Activated CD4-positive, alpha-beta T cell treated with anti-CD3 and anti-CD28 coated beads, Interleukin-2, amount 10 ng/mL, durations not matched to agents 7 days and 5 days (primary cell): Measurements from ENCODE around the gene LIMS2. TPM values are rescaled to one million over a fixed set of nuclear protein-coding genes. Genes with fewer than 3 reads are reported as not detected.

Source experiments
- CTCF ChIA-PET: fragments of 350-600 bp; sonication (Branson Sonifier 250); formaldehyde crosslinking; loops from one replicate; lab custom pipeline; 2021; ENCODE audit warnings: antibody characterized with exemption; lab: Charles Lee
- POLR2A ChIA-PET: fragments of 350-600 bp; sonication (Branson Sonifier 250); formaldehyde crosslinking; loops from one replicate; lab custom pipeline; 2021; ENCODE audit warnings: antibody characterized with exemption; lab: Charles Lee
- DNase-seq: peaks from one replicate; pipeline ENCODE4 v3.0.0-alpha.2; 2020
- H3K27ac Mint-ChIP-seq: one replicate; pipeline ENCODE4 v1.8.0; 2021; ENCODE audit warnings: mild to moderate bottlenecking, moderate library complexity, mixed read lengths
- H3K27me3 Mint-ChIP-seq: one replicate; pipeline ENCODE4 v1.8.0; 2021; ENCODE audit warnings: mixed read lengths
- H3K36me3 Mint-ChIP-seq: one replicate; pipeline ENCODE4 v1.8.0; 2021; ENCODE audit warnings: low read depth, mixed read lengths
- H3K4me1 Mint-ChIP-seq: one replicate; pipeline ENCODE4 v1.8.0; 2021; ENCODE audit warnings: mixed read lengths
- H3K4me3 Mint-ChIP-seq: one replicate; pipeline ENCODE4 v1.8.0; 2021; ENCODE audit warnings: mild to moderate bottlenecking, moderate library complexity, mixed read lengths
- H3K9me3 Mint-ChIP-seq: one replicate; pipeline ENCODE4 v1.8.0; 2021; ENCODE audit warnings: mixed read lengths
- total RNA-seq, 2 experiments: library from RNA; stranded (reverse); gene quantifications; one replicate each; pipeline ENCODE4 v1.2.3, GENCODE V29; 2021

The LIMS2 gene
- total RNA-seq, 2 experiments from 2014 or later, result 34.2 to 36.4 TPM

DNA sequence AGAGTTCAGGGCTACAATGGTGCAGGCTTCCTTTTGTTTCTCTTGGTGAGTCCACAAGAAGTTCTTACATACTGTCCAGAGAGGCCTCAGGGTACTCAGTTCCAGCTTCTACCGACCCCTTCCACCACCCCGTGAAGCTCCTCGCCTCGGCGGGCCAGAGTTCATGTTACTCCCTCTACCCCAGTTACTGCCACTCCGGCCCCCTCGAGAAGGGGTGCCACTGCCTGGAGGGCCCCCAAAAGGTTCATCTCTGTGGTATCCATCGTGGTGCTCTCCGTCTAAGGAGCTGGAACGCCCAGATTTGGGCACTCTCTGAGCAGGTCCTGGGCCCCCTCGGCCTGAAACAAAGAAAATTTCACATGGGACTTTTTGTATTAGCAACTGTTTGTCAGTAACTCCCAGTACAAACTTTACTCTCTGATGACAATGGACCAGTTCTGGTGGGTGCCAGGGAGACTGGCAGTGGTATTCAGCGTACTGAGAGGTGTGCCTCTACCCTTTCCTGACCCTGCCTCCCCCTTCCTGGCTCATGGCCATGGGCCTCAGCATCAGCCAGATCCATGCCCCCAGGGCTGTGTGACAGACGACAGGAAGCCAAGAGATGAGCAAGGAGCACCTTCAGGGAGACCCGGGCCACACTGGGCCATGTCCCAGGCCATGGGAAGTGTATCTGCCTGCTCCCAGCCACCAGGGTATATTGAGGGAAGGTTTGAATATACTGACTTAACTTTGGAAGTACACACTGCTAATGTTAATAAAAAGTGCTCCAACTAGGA lies 31.1 kb upstream of the LIMS2 start:
- CTCF ChIA-PET, result interaction anchor here (1.1 to 1.8 kb wide), 4 partner anchors 8 to 156 kb away, joined by 3 to 5 read pairs (median 4); no protein-coding TSS in a partner anchor
- H3K27ac Mint-ChIP-seq, result no peak overlapping the region
- no peaks in the 10 kb centered on the region for H3K9me3 Mint-ChIP-seq
- no peaks in the 10 kb centered on the region for H3K27me3 Mint-ChIP-seq
- DNase-seq, result no peak
- H3K36me3 Mint-ChIP-seq, result peaks cover 47% of the 10 kb centered on the region
- H3K4me3 Mint-ChIP-seq, result peak overlapping the region; percentile 12
- POLR2A ChIA-PET, result no interaction called here
- H3K4me1 Mint-ChIP-seq, result peaks cover 28% of the 10 kb centered on the region

DNA sequence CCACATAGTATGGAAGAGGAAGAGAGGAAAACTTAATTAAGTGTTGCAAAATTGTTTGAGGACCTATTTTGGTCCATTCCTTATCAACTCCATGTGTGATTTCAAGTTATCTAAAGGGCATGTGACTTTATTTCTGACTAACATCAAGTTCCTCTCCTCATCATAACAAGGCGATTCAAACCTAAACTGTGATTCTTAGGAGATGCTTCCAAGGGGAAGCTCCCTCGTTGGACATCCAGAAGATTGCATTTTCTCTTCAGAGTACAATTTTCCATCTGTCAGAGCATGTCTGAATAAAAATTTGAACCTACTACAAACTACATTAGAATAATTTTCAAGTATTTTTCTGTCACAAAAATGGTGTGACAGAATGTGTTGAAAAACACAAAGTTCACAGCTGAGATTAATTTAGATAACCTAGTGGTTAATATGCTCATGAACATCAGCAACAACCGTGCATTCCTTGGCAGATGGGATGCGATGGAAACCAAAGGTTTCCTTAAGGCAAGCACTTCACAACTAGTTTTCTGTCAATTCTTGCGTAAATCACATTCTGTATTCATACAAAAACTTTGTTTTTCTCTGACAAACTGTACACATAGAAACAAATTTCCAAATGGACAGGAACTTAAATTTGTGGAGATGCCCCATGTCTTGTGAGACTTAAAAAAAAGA lies 30.2 kb upstream of the LIMS2 start:
- Mint-ChIP-seq H3K27me3 (no peaks in the 10 kb centered on the region), H3K36me3 (peaks cover 44% of the 10 kb centered on the region), H3K9me3 (no peaks in the 10 kb centered on the region), H3K4me1 (peaks cover 34% of the 10 kb centered on the region), H3K4me3 (no peak overlapping the region), H3K27ac (no peak overlapping the region)
- POLR2A ChIA-PET, result interaction anchor here (0.7 kb wide), 1 partner anchor 106 kb away, joined by 4 read pairs; the partner anchor contains the start of gene WDR33
- DNase-seq, result no peak
- CTCF ChIA-PET, result interaction anchor here (0.6 to 1.8 kb wide), 6 partner anchors 9 to 155 kb away, joined by 3 to 5 read pairs (median 4); no protein-coding TSS in a partner anchor

DNA sequence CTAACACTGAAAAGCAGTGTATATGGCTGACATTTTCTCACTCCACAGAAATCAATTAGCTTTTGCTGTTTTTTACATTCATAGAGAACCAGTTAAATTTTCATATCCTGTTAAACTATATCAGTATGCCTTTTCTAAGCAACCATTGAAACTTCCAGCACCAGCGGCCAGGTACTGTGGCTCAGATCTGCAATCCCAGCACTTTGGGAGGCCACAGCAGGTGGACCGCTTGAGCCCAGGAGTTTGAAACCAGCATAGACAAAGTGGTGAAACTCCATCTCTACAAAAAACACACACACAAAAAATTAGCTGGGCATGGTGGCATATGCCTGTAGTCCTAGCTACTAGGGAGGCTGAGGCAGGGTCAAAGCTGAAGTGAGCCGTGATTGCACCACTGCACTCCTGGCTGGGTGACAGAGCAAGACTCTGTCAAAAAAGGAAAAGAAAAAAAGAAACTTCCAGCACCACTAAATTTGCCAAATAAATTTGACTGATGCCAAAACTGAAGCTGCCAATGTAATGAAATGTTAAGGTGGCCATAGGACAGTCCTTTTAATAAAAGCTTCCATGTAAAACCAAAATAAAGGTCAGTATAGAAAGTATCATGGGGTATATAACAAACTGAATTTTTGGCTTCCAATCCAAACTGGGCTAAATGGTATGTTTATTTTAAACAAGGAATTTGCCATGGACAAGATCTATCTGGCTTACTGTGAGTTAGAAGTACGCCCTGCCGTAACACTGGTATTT lies 29.5 kb upstream of the LIMS2 start:
- H3K9me3 Mint-ChIP-seq, result no peaks in the 10 kb centered on the region
- H3K36me3 Mint-ChIP-seq, result peaks cover 46% of the 10 kb centered on the region
- no peak for DNase-seq
- H3K27me3 Mint-ChIP-seq, result no peaks in the 10 kb centered on the region
- peaks cover 38% of the 10 kb centered on the region for H3K4me1 Mint-ChIP-seq
- ChIA-PET CTCF (interaction anchor here (0.6 to 1.8 kb wide), 10 partner anchors 10 to 113 kb away, joined by 3 to 5 read pairs (median 4); no protein-coding TSS in a partner anchor), POLR2A (interaction anchor here (0.7 kb wide), 1 partner anchor 106 kb away, joined by 4 read pairs; the partner anchor contains the start of gene WDR33)
- no peak overlapping the region for H3K4me3 Mint-ChIP-seq
- peak overlapping the region; percentile 58 for H3K27ac Mint-ChIP-seq

- peak overlapping the region; percentile 76 for H3K4me3 Mint-ChIP-seq
- no peaks in the 10 kb centered on the region for H3K27me3 Mint-ChIP-seq
- CTCF ChIA-PET, result interaction anchor here (1.1 to 1.6 kb wide), 2 partner anchors 21 to 46 kb away, joined by 3 to 7 read pairs; no protein-coding TSS in a partner anchor
- no peak for DNase-seq
- H3K27ac Mint-ChIP-seq, result no peak overlapping the region
- H3K4me1 Mint-ChIP-seq, result peaks cover 38% of the 10 kb centered on the region
- POLR2A ChIA-PET, result no interaction called here
- no peaks in the 10 kb centered on the region for H3K9me3 Mint-ChIP-seq
- peaks cover 35% of the 10 kb centered on the region for H3K36me3 Mint-ChIP-seq
These were observed 28.0 kb upstream of the LIMS2 start for GRCh38 chr2:127703282-127703681.

- H3K9me3 Mint-ChIP-seq, result no peaks in the 10 kb centered on the region
These were observed 27.2 kb upstream of the LIMS2 start for GRCh38 chr2:127702395-127703009.

DNA sequence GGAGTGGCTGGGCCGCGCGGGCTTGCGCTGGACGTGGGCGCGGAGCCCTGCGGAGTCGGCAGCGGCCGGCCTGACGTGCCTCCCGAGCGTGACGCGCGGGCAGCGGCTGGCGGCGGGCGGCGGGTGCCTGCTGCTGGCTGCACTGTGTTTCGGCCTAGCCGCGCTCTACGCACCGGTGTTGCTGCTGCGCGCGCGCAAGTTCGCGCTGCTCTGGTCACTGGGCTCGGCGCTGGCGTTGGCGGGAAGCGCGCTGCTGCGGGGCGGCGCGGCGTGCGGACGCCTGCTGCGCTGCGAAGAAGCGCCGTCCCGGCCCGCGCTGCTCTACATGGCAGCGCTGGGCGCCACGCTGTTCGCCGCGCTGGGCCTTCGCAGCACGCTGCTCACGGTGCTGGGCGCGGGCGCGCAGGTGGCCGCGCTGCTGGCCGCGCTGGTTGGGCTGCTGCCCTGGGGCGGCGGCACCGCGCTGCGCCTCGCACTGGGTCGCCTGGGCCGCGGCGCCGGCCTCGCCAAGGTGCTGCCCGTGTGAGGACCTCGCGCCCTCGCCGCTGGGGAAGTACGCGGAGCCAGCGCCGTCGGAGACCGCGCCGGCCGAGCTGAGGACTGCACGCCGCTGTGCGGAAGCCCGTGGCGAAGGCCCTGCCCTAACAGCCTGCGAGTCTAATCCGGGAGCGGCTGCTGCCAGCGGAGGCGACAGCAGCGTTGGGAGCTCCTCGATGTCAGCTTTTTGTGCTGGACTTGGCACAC lies 26.5 kb upstream of the LIMS2 start:
- Mint-ChIP-seq H3K36me3 (peaks cover 29% of the 10 kb centered on the region), H3K27ac (peak overlapping the region; percentile 99), H3K9me3 (no peaks in the 10 kb centered on the region), H3K27me3 (no peaks in the 10 kb centered on the region), H3K4me1 (peaks cover 38% of the 10 kb centered on the region), H3K4me3 (peak overlapping the region; percentile 92)
- ChIA-PET CTCF (interaction anchor here (0.8 to 1.6 kb wide), 8 partner anchors 10 to 179 kb away, joined by 3 to 7 read pairs (median 3); no protein-coding TSS in a partner anchor), POLR2A (no interaction called here)
- peak; percentile 85 for DNase-seq

More at GRCh38 chr2:127702395-127703009, 27.2 kb upstream of the LIMS2 start:
- H3K36me3 Mint-ChIP-seq, result peaks cover 32% of the 10 kb centered on the region
- no peak for DNase-seq
- no peaks in the 10 kb centered on the region for H3K27me3 Mint-ChIP-seq
- POLR2A ChIA-PET, result no interaction called here
- peak overlapping the region; percentile 89 for H3K27ac Mint-ChIP-seq
- H3K4me1 Mint-ChIP-seq, result peaks cover 38% of the 10 kb centered on the region
- CTCF ChIA-PET, result interaction anchor here (0.8 to 1.6 kb wide), 8 partner anchors 10 to 180 kb away, joined by 3 to 7 read pairs (median 3); no protein-coding TSS in a partner anchor
- H3K4me3 Mint-ChIP-seq, result peak overlapping the region; percentile 76

GRCh38 chr2:127701193-127701650 lies 25.9 kb upstream of the LIMS2 start, which contains the start of gene SFT2D3:
TSS of gene SFT2D3 (plus strand) at chr2:127701497. CDS start at chr2:127701529, 32 bp downstream.
- no peaks in the 10 kb centered on the region for H3K9me3 Mint-ChIP-seq
- DNase-seq, result peak; percentile 92
- H3K4me1 Mint-ChIP-seq, result peaks cover 38% of the 10 kb centered on the region
- CTCF ChIA-PET, result interaction anchor here (1.2 to 1.4 kb wide), 2 partner anchors 59 to 137 kb away, joined by 3 read pairs; no protein-coding TSS in a partner anchor
- peak within 1 kb of the TSS; percentile 99 for H3K27ac Mint-ChIP-seq
- POLR2A ChIA-PET, result interaction anchor here (0.6 kb wide), 1 partner anchor 125 kb away, joined by 3 read pairs; no protein-coding TSS in a partner anchor
- H3K4me3 Mint-ChIP-seq, result peak within 1 kb of the TSS; percentile 92
- H3K36me3 Mint-ChIP-seq, result peaks cover 28% of the 10 kb centered on the region
- H3K27me3 Mint-ChIP-seq, result no peaks in the 10 kb centered on the region

DNA sequence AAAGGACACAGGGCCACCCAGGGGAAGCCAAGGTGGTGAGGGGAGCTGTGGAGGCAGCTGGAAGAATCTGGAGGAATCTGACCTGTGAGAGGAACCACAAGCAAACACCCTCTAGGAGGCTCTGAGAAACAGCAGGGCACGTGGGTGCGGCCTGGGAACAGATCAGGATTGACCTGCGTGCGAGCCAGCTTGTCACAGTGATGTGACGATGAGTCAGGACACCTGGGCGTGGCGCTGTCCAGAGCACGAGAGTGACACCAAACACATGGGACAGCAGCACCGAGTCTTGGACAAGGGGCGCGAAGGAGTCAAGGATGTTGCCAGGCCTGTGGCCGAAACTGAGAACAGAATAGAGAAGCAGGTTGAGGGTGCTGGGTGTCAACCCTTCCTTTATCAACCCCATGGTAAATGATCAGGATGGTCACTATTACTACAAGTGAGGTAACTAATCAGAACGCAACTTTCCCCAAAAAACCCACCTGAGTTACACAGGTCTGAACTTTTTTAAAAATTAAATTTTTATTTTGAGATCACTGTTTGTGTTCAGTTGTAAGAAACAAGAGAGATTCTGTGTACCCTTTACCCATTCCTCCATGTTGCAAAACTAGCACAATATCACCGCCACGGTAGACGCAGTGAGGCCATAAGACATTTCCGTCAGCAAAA lies 25.3 kb upstream of the LIMS2 start:
- Mint-ChIP-seq H3K4me1 (peaks cover 38% of the 10 kb centered on the region), H3K27ac (peak overlapping the region; percentile 99), H3K36me3 (peaks cover 27% of the 10 kb centered on the region), H3K27me3 (no peaks in the 10 kb centered on the region), H3K4me3 (peak overlapping the region; percentile 92), H3K9me3 (no peaks in the 10 kb centered on the region)
- no peak for DNase-seq
- POLR2A ChIA-PET, result interaction anchor here (0.6 kb wide), 1 partner anchor 125 kb away, joined by 3 read pairs; no protein-coding TSS in a partner anchor
- CTCF ChIA-PET, result interaction anchor here (1.4 kb wide), 1 partner anchor 137 kb away, joined by 3 read pairs; no protein-coding TSS in a partner anchor

DNA sequence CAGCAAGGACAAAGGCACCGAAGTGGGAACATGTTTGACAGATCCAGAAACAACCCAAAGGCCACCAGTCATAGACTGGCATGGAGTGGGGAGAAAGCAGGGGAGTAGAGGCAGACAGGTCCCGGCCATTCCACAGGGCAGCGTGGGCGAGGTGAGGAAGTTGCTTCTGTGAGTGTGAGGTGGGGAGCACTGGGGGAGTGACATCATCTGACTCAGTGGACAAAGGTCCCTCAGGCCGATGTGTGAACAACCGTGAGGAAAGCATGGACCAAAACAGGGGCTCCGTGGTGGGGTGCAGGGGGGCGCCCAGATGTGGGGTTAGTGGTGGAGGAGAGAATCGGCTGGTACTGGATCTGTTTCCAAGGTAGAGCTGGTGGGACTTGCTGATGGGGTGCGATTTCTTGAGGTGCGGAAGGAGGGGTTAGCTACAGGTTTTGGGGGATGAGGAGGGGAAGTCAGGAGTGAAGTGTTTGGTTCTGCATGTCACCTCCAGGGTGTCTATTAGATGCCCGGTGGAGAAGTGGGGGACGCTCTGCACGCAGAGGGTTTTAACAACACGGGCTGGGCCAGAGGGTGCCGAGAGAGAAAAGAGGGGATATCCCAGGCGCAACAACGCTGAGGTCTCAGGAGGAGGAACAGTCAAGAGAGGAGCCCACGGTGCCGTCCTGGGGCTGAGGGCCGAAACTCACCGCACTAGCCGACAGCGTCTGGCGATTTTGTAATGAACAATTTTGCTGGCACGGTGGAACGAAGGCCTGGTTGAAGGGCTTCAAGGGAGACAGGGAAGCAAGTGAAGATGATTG lies 23.4 kb upstream of the LIMS2 start:
- Mint-ChIP-seq H3K9me3 (no peaks in the 10 kb centered on the region), H3K4me3 (no peak overlapping the region), H3K27me3 (no peaks in the 10 kb centered on the region), H3K27ac (no peak overlapping the region), H3K4me1 (peaks cover 24% of the 10 kb centered on the region), H3K36me3 (peaks cover 14% of the 10 kb centered on the region)
- POLR2A ChIA-PET, result no interaction called here
- DNase-seq, result no peak
- CTCF ChIA-PET, result no interaction called here

DNA sequence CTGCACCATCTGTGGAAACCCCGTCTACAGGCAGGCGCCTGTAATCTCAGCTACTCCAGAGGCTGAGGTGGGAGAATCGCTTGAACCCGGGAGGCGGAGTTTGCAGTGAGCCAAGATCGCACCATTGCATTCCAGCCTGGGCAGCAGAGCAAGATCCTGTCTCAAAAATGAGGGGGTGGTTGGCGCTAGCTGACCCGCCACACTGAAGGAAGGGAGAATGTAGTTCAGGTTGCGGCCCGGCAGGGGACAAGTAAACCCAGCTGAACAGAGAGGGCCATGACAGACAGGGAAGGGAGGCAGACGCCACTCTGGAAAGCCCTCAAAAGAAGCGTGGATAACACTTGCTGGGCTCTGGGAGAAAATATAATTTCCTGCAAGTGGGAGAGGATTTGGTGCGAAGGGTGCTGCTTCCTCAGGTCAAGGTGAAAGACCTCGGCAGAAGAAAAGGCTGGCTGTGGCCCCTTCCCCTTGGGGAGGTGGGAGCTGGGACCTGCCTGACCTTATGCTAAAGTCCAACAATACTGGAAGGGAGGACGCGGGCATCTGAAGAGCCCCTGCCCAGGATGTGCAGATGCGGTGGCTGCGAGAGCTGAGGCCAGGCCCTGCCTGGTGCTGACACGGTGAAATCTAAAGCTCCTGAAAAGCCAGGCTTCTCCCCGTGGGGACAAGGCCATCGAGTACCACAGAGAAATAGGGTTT lies 22.3 kb upstream of the LIMS2 start:
- H3K27ac Mint-ChIP-seq, result no peak overlapping the region
- no peaks in the 10 kb centered on the region for H3K27me3 Mint-ChIP-seq
- ChIA-PET CTCF (interaction anchor here (1.1 kb wide), 1 partner anchor 10 kb away, joined by 4 read pairs; no protein-coding TSS in a partner anchor), POLR2A (no interaction called here)
- peaks cover 16% of the 10 kb centered on the region for H3K4me1 Mint-ChIP-seq
- no peak overlapping the region for H3K4me3 Mint-ChIP-seq
- no peaks in the 10 kb centered on the region for H3K9me3 Mint-ChIP-seq
- DNase-seq, result no peak
- peaks cover 8% of the 10 kb centered on the region for H3K36me3 Mint-ChIP-seq
